Measurements from ENCODE around the gene TUBB3.

DNA sequence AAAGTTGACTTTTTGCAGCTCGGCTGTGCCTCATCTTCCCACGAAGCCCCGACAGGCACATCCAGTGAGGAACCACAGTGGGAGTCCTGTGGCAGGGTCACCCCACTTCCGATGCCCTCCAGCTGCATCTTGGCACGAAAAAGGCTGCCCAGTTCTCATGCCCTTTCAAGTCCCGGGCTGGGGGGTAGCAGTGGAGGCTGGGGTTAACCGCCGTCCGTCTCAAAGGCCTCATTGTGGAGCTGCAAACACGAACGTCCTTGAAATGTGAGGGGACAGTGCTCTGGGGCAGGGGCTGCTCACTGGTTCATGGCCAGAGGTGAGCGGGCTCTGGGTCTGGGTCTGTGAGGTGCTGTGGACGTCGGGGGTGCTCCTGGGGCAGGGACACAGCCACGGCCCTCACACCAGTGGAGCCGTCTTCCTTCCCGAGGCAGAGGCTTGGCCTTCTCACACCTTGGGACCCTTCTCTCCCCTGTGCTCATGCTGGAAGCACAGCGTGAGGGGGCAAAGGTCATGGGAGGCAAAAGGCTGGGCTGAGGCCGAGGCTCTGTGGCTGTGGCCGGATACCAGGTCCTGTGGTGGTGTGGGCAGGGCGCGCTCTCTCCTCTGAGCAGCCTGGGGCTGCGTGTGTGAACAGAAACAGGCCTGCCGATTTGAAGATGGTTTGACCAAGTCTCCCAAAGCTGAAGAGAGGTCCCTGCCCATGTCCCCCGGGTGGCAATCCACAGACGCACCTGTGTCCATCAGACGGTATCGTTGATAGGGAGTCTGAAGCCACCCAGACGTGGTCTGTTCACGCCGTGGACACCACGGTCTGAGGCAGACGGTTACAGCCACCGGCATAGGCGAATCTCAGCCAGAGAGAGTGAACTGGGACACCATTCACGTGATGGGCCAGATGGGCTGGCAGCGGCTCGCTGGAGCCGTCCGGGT lies 7.6 kb upstream of the TUBB3 start:
- TF ChIP-seq ZNF274 (IDR thresholded peaks at IDR 0.05; ENCODE audit: low read depth, low read length) (no peak), EZH2 (IDR thresholded peaks at IDR 0.05) (no peak), RAD21 (IDR thresholded peaks at IDR 0.05; ENCODE audit: low read depth) (no peak), POLR2AphosphoS5 (IDR thresholded peaks at IDR 0.05; ENCODE audit: low read depth, low read length) (no peak; the same call in 1 of the 2 replicates), SP1 (IDR thresholded peaks at IDR 0.05; ENCODE audit: low read depth) (no peak), EZH2phosphoT487 (IDR thresholded peaks at IDR 0.05; ENCODE audit: borderline replicate concordance) (no peak), POLR2A (IDR thresholded peaks at IDR 0.05; ENCODE audit: borderline replicate concordance, extremely low read depth, insufficient read depth, insufficient read length) (no peak), CEBPB (IDR thresholded peaks at IDR 0.05; ENCODE audit: low read depth) (no peak)
- TF ChIP-seq, protein P1, sequence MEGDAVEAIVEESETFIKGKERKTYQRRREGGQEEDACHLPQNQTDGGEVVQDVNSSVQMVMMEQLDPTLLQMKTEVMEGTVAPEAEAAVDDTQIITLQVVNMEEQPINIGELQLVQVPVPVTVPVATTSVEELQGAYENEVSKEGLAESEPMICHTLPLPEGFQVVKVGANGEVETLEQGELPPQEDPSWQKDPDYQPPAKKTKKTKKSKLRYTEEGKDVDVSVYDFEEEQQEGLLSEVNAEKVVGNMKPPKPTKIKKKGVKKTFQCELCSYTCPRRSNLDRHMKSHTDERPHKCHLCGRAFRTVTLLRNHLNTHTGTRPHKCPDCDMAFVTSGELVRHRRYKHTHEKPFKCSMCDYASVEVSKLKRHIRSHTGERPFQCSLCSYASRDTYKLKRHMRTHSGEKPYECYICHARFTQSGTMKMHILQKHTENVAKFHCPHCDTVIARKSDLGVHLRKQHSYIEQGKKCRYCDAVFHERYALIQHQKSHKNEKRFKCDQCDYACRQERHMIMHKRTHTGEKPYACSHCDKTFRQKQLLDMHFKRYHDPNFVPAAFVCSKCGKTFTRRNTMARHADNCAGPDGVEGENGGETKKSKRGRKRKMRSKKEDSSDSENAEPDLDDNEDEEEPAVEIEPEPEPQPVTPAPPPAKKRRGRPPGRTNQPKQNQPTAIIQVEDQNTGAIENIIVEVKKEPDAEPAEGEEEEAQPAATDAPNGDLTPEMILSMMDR (IDR thresholded peaks at IDR 0.05 in 2 of 3, conservative IDR thresholded peaks at IDR 0.05 in 1 of 3; ENCODE audit: borderline replicate concordance in 1 of 3, insufficient read depth in 1 of 3, low read depth in 2 of 3, low read length in 2 of 3), result no peak
- TF ChIP-seq, protein P2, sequence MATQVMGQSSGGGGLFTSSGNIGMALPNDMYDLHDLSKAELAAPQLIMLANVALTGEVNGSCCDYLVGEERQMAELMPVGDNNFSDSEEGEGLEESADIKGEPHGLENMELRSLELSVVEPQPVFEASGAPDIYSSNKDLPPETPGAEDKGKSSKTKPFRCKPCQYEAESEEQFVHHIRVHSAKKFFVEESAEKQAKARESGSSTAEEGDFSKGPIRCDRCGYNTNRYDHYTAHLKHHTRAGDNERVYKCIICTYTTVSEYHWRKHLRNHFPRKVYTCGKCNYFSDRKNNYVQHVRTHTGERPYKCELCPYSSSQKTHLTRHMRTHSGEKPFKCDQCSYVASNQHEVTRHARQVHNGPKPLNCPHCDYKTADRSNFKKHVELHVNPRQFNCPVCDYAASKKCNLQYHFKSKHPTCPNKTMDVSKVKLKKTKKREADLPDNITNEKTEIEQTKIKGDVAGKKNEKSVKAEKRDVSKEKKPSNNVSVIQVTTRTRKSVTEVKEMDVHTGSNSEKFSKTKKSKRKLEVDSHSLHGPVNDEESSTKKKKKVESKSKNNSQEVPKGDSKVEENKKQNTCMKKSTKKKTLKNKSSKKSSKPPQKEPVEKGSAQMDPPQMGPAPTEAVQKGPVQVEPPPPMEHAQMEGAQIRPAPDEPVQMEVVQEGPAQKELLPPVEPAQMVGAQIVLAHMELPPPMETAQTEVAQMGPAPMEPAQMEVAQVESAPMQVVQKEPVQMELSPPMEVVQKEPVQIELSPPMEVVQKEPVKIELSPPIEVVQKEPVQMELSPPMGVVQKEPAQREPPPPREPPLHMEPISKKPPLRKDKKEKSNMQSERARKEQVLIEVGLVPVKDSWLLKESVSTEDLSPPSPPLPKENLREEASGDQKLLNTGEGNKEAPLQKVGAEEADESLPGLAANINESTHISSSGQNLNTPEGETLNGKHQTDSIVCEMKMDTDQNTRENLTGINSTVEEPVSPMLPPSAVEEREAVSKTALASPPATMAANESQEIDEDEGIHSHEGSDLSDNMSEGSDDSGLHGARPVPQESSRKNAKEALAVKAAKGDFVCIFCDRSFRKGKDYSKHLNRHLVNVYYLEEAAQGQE (IDR thresholded peaks at IDR 0.05; ENCODE audit: low read depth), result no peak
- TF ChIP-seq, protein P3, sequence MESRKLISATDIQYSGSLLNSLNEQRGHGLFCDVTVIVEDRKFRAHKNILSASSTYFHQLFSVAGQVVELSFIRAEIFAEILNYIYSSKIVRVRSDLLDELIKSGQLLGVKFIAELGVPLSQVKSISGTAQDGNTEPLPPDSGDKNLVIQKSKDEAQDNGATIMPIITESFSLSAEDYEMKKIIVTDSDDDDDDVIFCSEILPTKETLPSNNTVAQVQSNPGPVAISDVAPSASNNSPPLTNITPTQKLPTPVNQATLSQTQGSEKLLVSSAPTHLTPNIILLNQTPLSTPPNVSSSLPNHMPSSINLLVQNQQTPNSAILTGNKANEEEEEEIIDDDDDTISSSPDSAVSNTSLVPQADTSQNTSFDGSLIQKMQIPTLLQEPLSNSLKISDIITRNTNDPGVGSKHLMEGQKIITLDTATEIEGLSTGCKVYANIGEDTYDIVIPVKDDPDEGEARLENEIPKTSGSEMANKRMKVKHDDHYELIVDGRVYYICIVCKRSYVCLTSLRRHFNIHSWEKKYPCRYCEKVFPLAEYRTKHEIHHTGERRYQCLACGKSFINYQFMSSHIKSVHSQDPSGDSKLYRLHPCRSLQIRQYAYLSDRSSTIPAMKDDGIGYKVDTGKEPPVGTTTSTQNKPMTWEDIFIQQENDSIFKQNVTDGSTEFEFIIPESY (IDR thresholded peaks at IDR 0.05; ENCODE audit: extremely low read depth, insufficient replicate concordance, low read length), result no peak

Data from HCT116 (cell line).